Spleen (tissue), 7 donors: ENCODE data around the gene NTSR1.

Source experiments
- POLR2A ChIP-seq, 3 donors: fragments of 450-650 bp; IDR thresholded peaks; one replicate each; pipeline ENCODE4 v1.5.1; 2017; ENCODE audit warnings: antibody characterized with exemption in 3 of 3, mild to moderate bottlenecking in 1 of 3
- POLR2AphosphoS5 ChIP-seq, 3 donors: sonication (generic); formaldehyde crosslinking; IDR thresholded peaks; one replicate each; pipeline ENCODE4 v1.5.1; 2017; ENCODE audit warnings: antibody characterized with exemption in 3 of 3
- TF ChIP-seq, protein P1 (sequence below), 11 experiments: fragments of 200-600 bp in 7 of 11; fragments of 450-650 bp in 4 of 11; sonication (generic) in 4 of 11; IDR thresholded peaks in 8 of 11; conservative IDR thresholded peaks in 3 of 11; 1 replicate in 7 of 11; 2 replicates in 4 of 11; pipeline versions ENCODE4 v1.4.0 to v1.8.0; 2016 to 2021; ENCODE audit warnings: antibody characterized with exemption in 11 of 11, inconsistent platforms in 4 of 11, mild to moderate bottlenecking in 1 of 11
- donor health status: DM: no; HTN: no; CAD: no; lungs with moderate emphysema.
- donor health status: DM: no; HTN: no; CAD: no.
- donor health status: DM: no; HTN: no; CAD: no.

- TF ChIP-seq, protein P1, sequence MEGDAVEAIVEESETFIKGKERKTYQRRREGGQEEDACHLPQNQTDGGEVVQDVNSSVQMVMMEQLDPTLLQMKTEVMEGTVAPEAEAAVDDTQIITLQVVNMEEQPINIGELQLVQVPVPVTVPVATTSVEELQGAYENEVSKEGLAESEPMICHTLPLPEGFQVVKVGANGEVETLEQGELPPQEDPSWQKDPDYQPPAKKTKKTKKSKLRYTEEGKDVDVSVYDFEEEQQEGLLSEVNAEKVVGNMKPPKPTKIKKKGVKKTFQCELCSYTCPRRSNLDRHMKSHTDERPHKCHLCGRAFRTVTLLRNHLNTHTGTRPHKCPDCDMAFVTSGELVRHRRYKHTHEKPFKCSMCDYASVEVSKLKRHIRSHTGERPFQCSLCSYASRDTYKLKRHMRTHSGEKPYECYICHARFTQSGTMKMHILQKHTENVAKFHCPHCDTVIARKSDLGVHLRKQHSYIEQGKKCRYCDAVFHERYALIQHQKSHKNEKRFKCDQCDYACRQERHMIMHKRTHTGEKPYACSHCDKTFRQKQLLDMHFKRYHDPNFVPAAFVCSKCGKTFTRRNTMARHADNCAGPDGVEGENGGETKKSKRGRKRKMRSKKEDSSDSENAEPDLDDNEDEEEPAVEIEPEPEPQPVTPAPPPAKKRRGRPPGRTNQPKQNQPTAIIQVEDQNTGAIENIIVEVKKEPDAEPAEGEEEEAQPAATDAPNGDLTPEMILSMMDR (IDR thresholded peaks at IDR 0.05 in 8 of 11, conservative IDR thresholded peaks at IDR 0.05 in 3 of 11): no peak
- TF ChIP-seq POLR2AphosphoS5 (IDR thresholded peaks at IDR 0.05) (no peak), POLR2A (IDR thresholded peaks at IDR 0.05) (no peak)
Observed at GRCh38 chr20:62774762-62775161, 66.1 kb downstream of the NTSR1 start.
